NCI-H748 (cell line): ENCODE measurements around the gene C5orf46.
A peak's percentile ranks its signal among the peaks of the same experiment; 100 is the strongest.

Experiments used
- DNase-seq: peaks from one replicate; lab custom pipeline; 2025; ENCODE audit not compliant: unreplicated experiment; lab: John Stamatoyannopoulos, UW

Gene C5orf46

GRCh38 chr5:147859962-147860640 is 46.2 kb downstream of the C5orf46 start:
- peak; percentile 75 for DNase-seq

GRCh38 chr5:147858565-147858964 is 47.8 kb downstream of the C5orf46 start:
- no peak for DNase-seq

GRCh38 chr5:147857302-147858129 is 48.8 kb downstream of the C5orf46 start:
- peak; percentile 68 for DNase-seq

- DNase-seq, result no peak
These were observed 49.5 kb downstream of the C5orf46 start for GRCh38 chr5:147856801-147857200.

GRCh38 chr5:147855774-147856069 is 50.6 kb downstream of the C5orf46 start:
- no peak for DNase-seq

- no peak for DNase-seq
These were observed 51.2 kb downstream of the C5orf46 start for GRCh38 chr5:147854894-147855773.

- no peak for DNase-seq
These were observed 52.0 kb downstream of the C5orf46 start for GRCh38 chr5:147854331-147854730.

- no peak for DNase-seq
These were observed 52.9 kb downstream of the C5orf46 start for GRCh38 chr5:147853372-147853987.

GRCh38 chr5:147852365-147852764 is 54.0 kb downstream of the C5orf46 start:
- no peak for DNase-seq

- no peak for DNase-seq
These were observed 54.8 kb downstream of the C5orf46 start for GRCh38 chr5:147851578-147851977.

GRCh38 chr5:147849226-147849625 is 57.1 kb downstream of the C5orf46 start:
- DNase-seq, result no peak

GRCh38 chr5:147845618-147846017 is 60.7 kb downstream of the C5orf46 start:
- no peak for DNase-seq

GRCh38 chr5:147844846-147845245 is 61.5 kb downstream of the C5orf46 start:
- DNase-seq, result no peak

- DNase-seq, result no peak
These were observed 63.5 kb downstream of the C5orf46 start for GRCh38 chr5:147842869-147843268.
